ENCODE data around the gene ALK.

DNA sequence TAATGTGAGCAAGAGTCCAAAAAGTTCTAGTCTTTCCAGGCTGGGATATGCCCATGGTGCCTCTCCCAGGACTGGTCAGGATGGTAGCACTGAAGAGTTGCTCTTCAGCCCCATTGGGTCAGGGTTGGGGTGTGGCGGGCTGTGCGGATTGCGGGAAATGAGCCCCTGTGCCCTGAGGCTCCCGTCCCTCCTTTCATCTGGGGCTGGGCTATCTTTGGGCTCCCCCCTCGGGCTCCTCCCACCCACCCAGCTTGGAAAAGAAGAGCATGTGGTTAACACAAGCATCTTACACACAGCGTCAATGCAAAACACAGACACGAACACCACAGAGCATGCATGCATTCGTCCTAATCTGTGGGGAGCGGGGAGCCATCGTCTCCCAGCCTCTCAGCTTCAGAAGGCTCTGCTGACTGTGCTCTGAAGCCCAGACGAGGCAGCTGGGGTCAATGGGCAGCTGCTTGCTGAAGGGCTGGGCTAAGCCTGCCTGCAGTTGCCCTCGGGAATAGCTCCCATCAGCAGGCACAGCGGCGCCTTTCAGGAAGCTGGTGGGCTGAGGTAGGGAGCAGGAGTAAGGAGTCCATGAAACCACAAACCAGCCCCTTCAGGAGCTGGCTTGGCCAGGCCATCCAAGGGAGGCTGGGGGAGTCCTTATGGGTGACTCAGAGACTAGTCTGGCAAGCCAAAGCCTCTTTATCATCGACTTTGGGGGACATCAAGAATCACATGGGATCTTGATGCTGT lies 693.3 kb downstream of the ALK start:
- TF ChIP-seq, protein P1, sequence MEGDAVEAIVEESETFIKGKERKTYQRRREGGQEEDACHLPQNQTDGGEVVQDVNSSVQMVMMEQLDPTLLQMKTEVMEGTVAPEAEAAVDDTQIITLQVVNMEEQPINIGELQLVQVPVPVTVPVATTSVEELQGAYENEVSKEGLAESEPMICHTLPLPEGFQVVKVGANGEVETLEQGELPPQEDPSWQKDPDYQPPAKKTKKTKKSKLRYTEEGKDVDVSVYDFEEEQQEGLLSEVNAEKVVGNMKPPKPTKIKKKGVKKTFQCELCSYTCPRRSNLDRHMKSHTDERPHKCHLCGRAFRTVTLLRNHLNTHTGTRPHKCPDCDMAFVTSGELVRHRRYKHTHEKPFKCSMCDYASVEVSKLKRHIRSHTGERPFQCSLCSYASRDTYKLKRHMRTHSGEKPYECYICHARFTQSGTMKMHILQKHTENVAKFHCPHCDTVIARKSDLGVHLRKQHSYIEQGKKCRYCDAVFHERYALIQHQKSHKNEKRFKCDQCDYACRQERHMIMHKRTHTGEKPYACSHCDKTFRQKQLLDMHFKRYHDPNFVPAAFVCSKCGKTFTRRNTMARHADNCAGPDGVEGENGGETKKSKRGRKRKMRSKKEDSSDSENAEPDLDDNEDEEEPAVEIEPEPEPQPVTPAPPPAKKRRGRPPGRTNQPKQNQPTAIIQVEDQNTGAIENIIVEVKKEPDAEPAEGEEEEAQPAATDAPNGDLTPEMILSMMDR (IDR thresholded peaks at IDR 0.05) = no peak
- TF ChIP-seq EP300 (IDR thresholded peaks at IDR 0.05) = no peak

All from sigmoid colon (tissue), 4 donors.